Mesothelial cell of epicardium (in vitro differentiated cells): ENCODE measurements around the gene NQO2. TPM values are rescaled to one million over a fixed set of nuclear protein-coding genes. Genes with fewer than 3 reads are reported as not detected.
A peak's percentile ranks its signal among the peaks of the same experiment; 100 is the strongest.

Experiments used
- DNase-seq, 2 experiments: peaks; one replicate each; pipeline ENCODE4 v3.0.0; 2021; ENCODE audit warnings: low spot score in 2 of 2; ENCODE audit not compliant: unreplicated experiment in 2 of 2
- H3K27ac Mint-ChIP-seq: 2 replicates; pipeline ENCODE4 v1.8.0; 2021; ENCODE audit warnings: mixed read lengths
- H3K27me3 Mint-ChIP-seq: 2 replicates; pipeline ENCODE4 v1.8.0; 2021; ENCODE audit warnings: low read depth, mixed read lengths
- H3K36me3 Mint-ChIP-seq: 2 replicates; pipeline ENCODE4 v1.8.0; 2021; ENCODE audit warnings: mixed read lengths
- H3K4me1 Mint-ChIP-seq: 2 replicates; pipeline ENCODE4 v1.8.0; 2021; ENCODE audit warnings: mixed read lengths
- H3K4me3 Mint-ChIP-seq: 2 replicates; pipeline ENCODE4 v1.8.0; 2021; ENCODE audit warnings: mild to moderate bottlenecking, moderate library complexity, mixed read lengths
- H3K9me3 Mint-ChIP-seq: 2 replicates; pipeline ENCODE4 v1.8.0; 2021; ENCODE audit warnings: mixed read lengths
- total RNA-seq: library from RNA; stranded (reverse); gene quantifications from 3 replicates; pipeline ENCODE4 v1.2.1, GENCODE V29; 2021
- TF ChIP-seq, protein P1 (sequence below): fragments of 200-600 bp; sonication (generic); IDR thresholded peaks from one replicate; pipeline ENCODE4 v1.5.0; 2021; ENCODE audit warnings: antibody characterized with exemption; ENCODE audit not compliant: unreplicated experiment

NQO2 gene
- total RNA-seq, 1 donor from 2014 or later, result 18.7 TPM

DNA sequence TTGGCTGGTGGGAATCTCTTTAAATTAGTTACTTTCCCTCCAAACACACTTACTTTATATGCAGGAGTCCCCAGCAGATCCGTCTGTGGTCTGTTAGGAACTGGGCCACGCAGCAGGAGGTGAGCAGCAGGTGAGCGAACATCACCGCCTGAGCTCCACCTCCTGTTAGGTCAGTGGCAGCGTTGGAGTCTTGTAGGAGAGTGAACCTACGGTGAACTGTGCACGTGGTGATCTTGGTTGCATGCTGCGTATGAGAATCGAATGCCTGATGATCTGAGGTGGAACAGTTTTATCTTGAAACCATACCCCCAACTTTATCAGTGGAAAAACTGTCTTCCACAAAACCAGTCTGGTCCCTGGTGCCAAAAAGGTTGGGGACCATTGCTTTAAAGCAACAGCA, 33.3 kb upstream of the NQO2 start:
- peak overlapping the region; percentile 40 for H3K27ac Mint-ChIP-seq
- H3K27me3 Mint-ChIP-seq, result no peaks in the 10 kb centered on the region
- H3K36me3 Mint-ChIP-seq, result peaks cover 9% of the 10 kb centered on the region
- peaks cover 38% of the 10 kb centered on the region for H3K4me1 Mint-ChIP-seq
- H3K9me3 Mint-ChIP-seq, result peaks cover 5% of the 10 kb centered on the region
- TF ChIP-seq, protein P1, sequence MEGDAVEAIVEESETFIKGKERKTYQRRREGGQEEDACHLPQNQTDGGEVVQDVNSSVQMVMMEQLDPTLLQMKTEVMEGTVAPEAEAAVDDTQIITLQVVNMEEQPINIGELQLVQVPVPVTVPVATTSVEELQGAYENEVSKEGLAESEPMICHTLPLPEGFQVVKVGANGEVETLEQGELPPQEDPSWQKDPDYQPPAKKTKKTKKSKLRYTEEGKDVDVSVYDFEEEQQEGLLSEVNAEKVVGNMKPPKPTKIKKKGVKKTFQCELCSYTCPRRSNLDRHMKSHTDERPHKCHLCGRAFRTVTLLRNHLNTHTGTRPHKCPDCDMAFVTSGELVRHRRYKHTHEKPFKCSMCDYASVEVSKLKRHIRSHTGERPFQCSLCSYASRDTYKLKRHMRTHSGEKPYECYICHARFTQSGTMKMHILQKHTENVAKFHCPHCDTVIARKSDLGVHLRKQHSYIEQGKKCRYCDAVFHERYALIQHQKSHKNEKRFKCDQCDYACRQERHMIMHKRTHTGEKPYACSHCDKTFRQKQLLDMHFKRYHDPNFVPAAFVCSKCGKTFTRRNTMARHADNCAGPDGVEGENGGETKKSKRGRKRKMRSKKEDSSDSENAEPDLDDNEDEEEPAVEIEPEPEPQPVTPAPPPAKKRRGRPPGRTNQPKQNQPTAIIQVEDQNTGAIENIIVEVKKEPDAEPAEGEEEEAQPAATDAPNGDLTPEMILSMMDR, result no peak
- H3K4me3 Mint-ChIP-seq, result no peak overlapping the region
- DNase-seq, result no peak

DNA sequence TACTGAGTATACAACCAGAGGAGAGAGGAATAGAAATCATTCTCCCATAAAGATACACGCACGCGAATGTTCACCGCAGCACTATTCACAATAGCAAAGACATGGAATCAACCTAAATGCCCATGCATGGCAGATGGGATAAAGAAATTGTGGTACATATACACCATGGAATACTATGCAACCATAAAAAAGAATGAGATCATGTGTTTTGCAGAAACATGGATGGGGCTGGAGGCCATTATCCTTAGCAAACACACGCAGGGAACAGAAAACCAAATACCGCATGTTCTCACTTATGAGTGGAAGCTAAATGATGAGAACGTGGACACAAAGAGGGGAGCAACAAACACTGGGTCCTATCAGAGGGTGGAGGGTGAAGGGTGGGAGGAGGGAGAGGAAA, 31.8 kb upstream of the NQO2 start:
- Mint-ChIP-seq H3K4me1 (peaks cover 39% of the 10 kb centered on the region), H3K27me3 (no peaks in the 10 kb centered on the region), H3K27ac (no peak overlapping the region), H3K36me3 (peaks cover 9% of the 10 kb centered on the region), H3K9me3 (peaks cover 5% of the 10 kb centered on the region), H3K4me3 (no peak overlapping the region)
- DNase-seq, result no peak
- TF ChIP-seq, protein P1, result no peak

GRCh38 chr6:2968600-2969135, 31.0 kb upstream of the NQO2 start:
- H3K36me3 Mint-ChIP-seq, result peaks cover 9% of the 10 kb centered on the region
- peak overlapping the region; percentile 33 for H3K27ac Mint-ChIP-seq

GRCh38 chr6:2969549-2969948, 30.1 kb upstream of the NQO2 start:
- Mint-ChIP-seq H3K4me1 (peaks cover 48% of the 10 kb centered on the region), H3K27ac (peak overlapping the region; percentile 65), H3K4me3 (peak overlapping the region; percentile 37), H3K36me3 (peaks cover 9% of the 10 kb centered on the region), H3K27me3 (no peaks in the 10 kb centered on the region), H3K9me3 (peaks cover 5% of the 10 kb centered on the region)
- TF ChIP-seq, protein P1, result no peak
- no peak for DNase-seq

More at GRCh38 chr6:2968600-2969135, 31.0 kb upstream of the NQO2 start:
- Mint-ChIP-seq H3K4me1 (peaks cover 42% of the 10 kb centered on the region), H3K9me3 (peaks cover 5% of the 10 kb centered on the region), H3K27me3 (no peaks in the 10 kb centered on the region), H3K4me3 (no peak overlapping the region)
- no peak for DNase-seq
- TF ChIP-seq, protein P1, result no peak

GRCh38 chr6:2970034-2970685, 29.5 kb upstream of the NQO2 start:
- no peaks in the 10 kb centered on the region for H3K27me3 Mint-ChIP-seq
- peak overlapping the region; percentile 87 for H3K4me3 Mint-ChIP-seq
- peaks cover 46% of the 10 kb centered on the region for H3K4me1 Mint-ChIP-seq
- H3K9me3 Mint-ChIP-seq, result peaks cover 5% of the 10 kb centered on the region
- peak in 1 of 2 experiments; percentile 35 for DNase-seq
- TF ChIP-seq, protein P1, result no peak
- H3K27ac Mint-ChIP-seq, result peak overlapping the region; percentile 94
- peaks cover 9% of the 10 kb centered on the region for H3K36me3 Mint-ChIP-seq
